Trophoblast cell (in vitro differentiated cells and primary cell): ENCODE data around the gene CCDC187.

Source experiments
- DNase-seq, 2 donors: peaks; one replicate each; pipeline ENCODE4 v3.0.0-alpha.2; 2016
- H2AFZ ChIP-seq: 2 replicates; pipeline ENCODE4 v1.6.1; 2013; ENCODE audit warnings: low read length, moderate library complexity, mild to moderate bottlenecking; ENCODE audit not compliant: insufficient read depth, poor library complexity
- H2AK5ac ChIP-seq: 2 replicates; pipeline ENCODE4 v1.6.1; 2013; ENCODE audit warnings: mild to moderate bottlenecking, low read length
- H2BK120ac ChIP-seq: 2 replicates; pipeline ENCODE4 v1.6.1; 2013; ENCODE audit warnings: low read length, mild to moderate bottlenecking, moderate library complexity; ENCODE audit not compliant: insufficient read depth, poor library complexity
- H2BK12ac ChIP-seq: 2 replicates; pipeline ENCODE4 v1.6.1; 2013; ENCODE audit warnings: mild to moderate bottlenecking, low read length, moderate library complexity
- H2BK5ac ChIP-seq: 2 replicates; pipeline ENCODE4 v1.6.1; 2013; ENCODE audit warnings: low read length, low read depth, moderate library complexity, mild to moderate bottlenecking; ENCODE audit not compliant: poor library complexity
- H3K14ac ChIP-seq: 2 replicates; pipeline ENCODE4 v1.6.1; 2013; ENCODE audit warnings: mild to moderate bottlenecking, low read length
- H3K18ac ChIP-seq: 2 replicates; pipeline ENCODE4 v1.6.1; 2013; ENCODE audit warnings: mild to moderate bottlenecking, low read length
- H3K23ac ChIP-seq: 2 replicates; pipeline ENCODE4 v1.6.1; 2013; ENCODE audit warnings: low read length
- H3K27ac ChIP-seq: 2 replicates; pipeline ENCODE4 v1.5.1; 2013; ENCODE audit warnings: low read depth, mild to moderate bottlenecking, inconsistent platforms, low read length, moderate library complexity
- H3K27me3 ChIP-seq: 2 replicates; pipeline ENCODE4 v1.6.1; 2013; ENCODE audit warnings: inconsistent platforms, mild to moderate bottlenecking, low read length, moderate library complexity; ENCODE audit not compliant: insufficient read depth
- H3K36me3 ChIP-seq, 2 experiments: 1 replicate in 1 of 2; 2 replicates in 1 of 2; pipeline ENCODE4 v1.6.1; 2013; ENCODE audit warnings: low read length in 2 of 2, mild to moderate bottlenecking in 2 of 2, moderate library complexity in 1 of 2; ENCODE audit not compliant: insufficient read depth in 2 of 2, control insufficient read depth in 1 of 2
- H3K4ac ChIP-seq: 2 replicates; pipeline ENCODE4 v1.6.1; 2013; ENCODE audit warnings: low read depth, mild to moderate bottlenecking, low read length, moderate library complexity
- H3K4me1 ChIP-seq, 2 experiments: 1 replicate in 1 of 2; 2 replicates in 1 of 2; pipeline ENCODE4 v1.6.1; 2013; ENCODE audit warnings: low read length in 2 of 2, mild to moderate bottlenecking in 2 of 2, moderate library complexity in 1 of 2; ENCODE audit not compliant: insufficient read depth in 2 of 2, control insufficient read depth in 1 of 2
- H3K4me2 ChIP-seq: 2 replicates; pipeline ENCODE4 v1.6.1; 2013; ENCODE audit warnings: inconsistent platforms, mild to moderate bottlenecking, low read length, moderate library complexity
- H3K4me3 ChIP-seq: 2 replicates; pipeline ENCODE4 v1.5.1; 2013; ENCODE audit warnings: mild to moderate bottlenecking, low read depth, low read length, inconsistent platforms
- H3K79me1 ChIP-seq: one replicate; pipeline ENCODE4 v1.6.1; 2013; ENCODE audit warnings: low read length
- H3K79me2 ChIP-seq: 2 replicates; pipeline ENCODE4 v1.6.1; 2013; ENCODE audit warnings: low read length, mild to moderate bottlenecking; ENCODE audit not compliant: control insufficient read depth, insufficient read depth, poor library complexity
- H3K9ac ChIP-seq: 2 replicates; pipeline ENCODE4 v1.6.1; 2013; ENCODE audit warnings: mild to moderate bottlenecking, low read length
- H3K9me3 ChIP-seq: 2 replicates; pipeline ENCODE4 v1.6.1; 2013; ENCODE audit warnings: low read depth, mild to moderate bottlenecking, control low read depth, inconsistent platforms, low read length; ENCODE audit not compliant: insufficient read depth
- H4K12ac ChIP-seq: 2 replicates; pipeline ENCODE4 v1.6.1; 2013; ENCODE audit warnings: low read depth, mild to moderate bottlenecking, low read length, moderate library complexity
- H4K8ac ChIP-seq: 2 replicates; pipeline ENCODE4 v1.6.1; 2013; ENCODE audit warnings: low read depth, mild to moderate bottlenecking, low read length, moderate library complexity
- H4K91ac ChIP-seq: one replicate; pipeline ENCODE4 v1.6.1; 2013; ENCODE audit warnings: low read depth, mild to moderate bottlenecking, low read length, moderate library complexity
- WGBS: extraction: QIAGEN DNeasy Blood & Tissue Kit; methylation state at CpG from one replicate; pipeline ENCODE4 v1.1.7; 2013; ENCODE audit warnings: missing lambda C conversion rate; ENCODE audit not compliant: insufficient read length, insufficient coverage; ENCODE audit errors: extremely low coverage; 5-methylcytosine and 5-hydroxymethylcytosine counted together

The CCDC187 gene

DNA sequence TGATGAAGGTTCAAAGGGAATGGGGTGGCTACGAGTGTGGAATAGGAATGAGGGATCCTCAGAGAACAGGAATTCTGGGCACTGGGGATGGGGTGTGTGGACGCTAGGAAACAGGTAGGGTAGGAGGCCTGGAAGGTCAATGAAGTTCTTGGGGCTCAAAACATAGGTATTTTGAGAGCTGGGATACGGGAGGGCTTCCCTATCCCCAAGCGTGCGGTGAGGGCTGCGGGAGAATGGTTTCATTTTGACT lies 59.0 kb downstream of the CCDC187 start:
- no peaks in the 10 kb centered on the region for H3K79me2 ChIP-seq
- H3K4me3 ChIP-seq, result peak overlapping the region; percentile 93
- H3K4me1 ChIP-seq, result peaks cover 9 to 12% of the 10 kb centered on the region in 2 experiments
- no peak overlapping the region for H3K9ac ChIP-seq
- H3K36me3 ChIP-seq, result no peaks in the 10 kb centered on the region
- no peak overlapping the region for H3K14ac ChIP-seq
- no CpG with 5 or more reads among the region's 6 CpGs for WGBS
- H3K27me3 ChIP-seq, result no peaks in the 10 kb centered on the region
- no peak overlapping the region for H3K18ac ChIP-seq
- no peak overlapping the region for H3K4ac ChIP-seq
- H3K23ac ChIP-seq, result no peak overlapping the region
- H4K12ac ChIP-seq, result no peak overlapping the region
- no peak overlapping the region for H2BK120ac ChIP-seq
- no peak for DNase-seq
- H3K27ac ChIP-seq, result no peak overlapping the region
- no peak overlapping the region for H2AK5ac ChIP-seq
- H4K8ac ChIP-seq, result no peak overlapping the region
- H3K79me1 ChIP-seq, result no peaks in the 10 kb centered on the region
- peak overlapping the region; percentile 81 for H3K4me2 ChIP-seq
- no peaks in the 10 kb centered on the region for H3K9me3 ChIP-seq
- no peak overlapping the region for H2BK12ac ChIP-seq
- H2AFZ ChIP-seq, result peak overlapping the region; percentile 37
- H2BK5ac ChIP-seq, result no peak overlapping the region
- H4K91ac ChIP-seq, result no peak overlapping the region

DNA sequence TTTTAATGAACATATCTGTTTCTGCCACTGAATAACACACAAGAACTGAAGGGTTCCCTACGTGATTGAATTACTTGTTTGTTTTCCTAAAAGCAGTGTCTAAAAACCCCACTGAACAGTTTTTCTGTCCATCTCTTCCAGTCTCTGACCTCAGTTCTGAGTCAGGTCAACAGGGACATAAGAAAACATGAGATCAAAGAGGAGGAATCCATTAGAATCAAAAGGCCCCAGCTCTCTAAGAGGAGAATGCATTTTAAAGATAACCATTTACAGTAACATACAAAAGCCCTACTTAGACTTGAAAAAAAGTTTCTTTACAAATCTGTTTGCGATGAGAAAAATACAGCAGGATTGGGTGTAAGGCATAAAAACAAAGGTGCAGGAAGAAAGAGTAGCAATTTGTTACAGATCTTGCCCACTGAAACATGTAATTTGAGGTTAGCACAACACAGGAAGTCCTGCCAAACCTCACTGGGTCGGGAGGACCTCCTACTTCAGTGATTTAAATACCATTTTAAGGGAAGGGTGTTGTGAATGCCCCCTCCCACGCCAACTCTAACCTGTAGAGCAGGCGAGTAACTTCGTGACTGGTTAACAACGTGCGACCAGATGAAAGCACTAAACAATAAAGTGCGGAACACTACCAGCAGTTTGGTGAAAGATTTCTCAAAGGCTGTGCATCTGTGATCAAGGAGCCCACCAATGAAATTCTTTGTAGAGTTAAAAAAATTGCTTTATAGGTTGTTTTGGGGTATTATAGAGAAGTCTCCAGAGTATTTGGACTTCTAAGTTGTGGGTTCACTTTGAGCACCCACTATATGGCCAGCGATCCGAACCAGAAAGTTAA lies 59.5 kb downstream of the CCDC187 start:
- no CpG with 5 or more reads among the region's 11 CpGs for WGBS
- Histone ChIP-seq H3K79me1 (no peaks in the 10 kb centered on the region), H3K18ac (no peak overlapping the region), H3K4me1 (peaks cover 9 to 12% of the 10 kb centered on the region in 2 experiments), H4K8ac (no peak overlapping the region), H4K91ac (no peak overlapping the region), H3K79me2 (no peaks in the 10 kb centered on the region), H3K23ac (no peak overlapping the region), H2AFZ (no peak overlapping the region), H2AK5ac (no peak overlapping the region), H3K14ac (no peak overlapping the region), H3K4me2 (peak overlapping the region; percentile 81), H3K9ac (no peak overlapping the region), H2BK12ac (no peak overlapping the region), H3K4me3 (no peak overlapping the region), H2BK120ac (no peak overlapping the region), H3K27ac (no peak overlapping the region), H3K9me3 (no peaks in the 10 kb centered on the region), H4K12ac (no peak overlapping the region), H2BK5ac (no peak overlapping the region), H3K27me3 (no peaks in the 10 kb centered on the region), H3K36me3 (no peaks in the 10 kb centered on the region), H3K4ac (no peak overlapping the region)
- no peak for DNase-seq

DNA sequence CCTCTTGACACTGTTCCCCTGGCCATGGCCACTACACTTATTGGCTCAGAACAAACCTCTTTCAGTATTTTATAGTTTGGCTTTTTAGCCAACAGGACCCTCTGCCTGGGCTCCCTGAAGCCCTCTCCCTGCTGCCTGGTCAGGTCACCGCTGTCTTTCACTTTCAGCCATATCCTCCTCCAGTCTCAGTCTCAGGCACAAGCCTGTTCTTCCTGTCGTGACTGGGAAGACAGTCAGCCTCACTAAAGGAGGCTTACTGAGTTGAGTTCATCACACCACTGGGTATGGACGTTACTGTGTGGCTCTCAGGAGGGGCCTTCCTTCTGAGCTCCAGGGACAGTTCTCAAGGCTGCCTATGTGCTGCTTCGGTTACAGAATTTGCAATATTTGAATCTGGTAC lies 60.3 kb downstream of the CCDC187 start:
- no peak overlapping the region for H2BK120ac ChIP-seq
- no peak overlapping the region for H3K14ac ChIP-seq
- H3K27ac ChIP-seq, result no peak overlapping the region
- no peak overlapping the region for H2BK12ac ChIP-seq
- no peaks in the 10 kb centered on the region for H3K79me1 ChIP-seq
- no peak overlapping the region for H4K91ac ChIP-seq
- no peak overlapping the region for H3K4me3 ChIP-seq
- DNase-seq, result no peak
- WGBS, result no CpG with 5 or more reads among the region's 4 CpGs
- no peak overlapping the region for H4K12ac ChIP-seq
- peaks cover 9 to 12% of the 10 kb centered on the region in 2 experiments for H3K4me1 ChIP-seq
- H3K36me3 ChIP-seq, result no peaks in the 10 kb centered on the region
- no peak overlapping the region for H2AK5ac ChIP-seq
- no peaks in the 10 kb centered on the region for H3K79me2 ChIP-seq
- H3K9me3 ChIP-seq, result no peaks in the 10 kb centered on the region
- H4K8ac ChIP-seq, result no peak overlapping the region
- H3K18ac ChIP-seq, result no peak overlapping the region
- H3K4ac ChIP-seq, result no peak overlapping the region
- no peak overlapping the region for H3K4me2 ChIP-seq
- no peak overlapping the region for H3K23ac ChIP-seq
- no peaks in the 10 kb centered on the region for H3K27me3 ChIP-seq
- H2BK5ac ChIP-seq, result no peak overlapping the region
- no peak overlapping the region for H2AFZ ChIP-seq
- H3K9ac ChIP-seq, result no peak overlapping the region

DNA sequence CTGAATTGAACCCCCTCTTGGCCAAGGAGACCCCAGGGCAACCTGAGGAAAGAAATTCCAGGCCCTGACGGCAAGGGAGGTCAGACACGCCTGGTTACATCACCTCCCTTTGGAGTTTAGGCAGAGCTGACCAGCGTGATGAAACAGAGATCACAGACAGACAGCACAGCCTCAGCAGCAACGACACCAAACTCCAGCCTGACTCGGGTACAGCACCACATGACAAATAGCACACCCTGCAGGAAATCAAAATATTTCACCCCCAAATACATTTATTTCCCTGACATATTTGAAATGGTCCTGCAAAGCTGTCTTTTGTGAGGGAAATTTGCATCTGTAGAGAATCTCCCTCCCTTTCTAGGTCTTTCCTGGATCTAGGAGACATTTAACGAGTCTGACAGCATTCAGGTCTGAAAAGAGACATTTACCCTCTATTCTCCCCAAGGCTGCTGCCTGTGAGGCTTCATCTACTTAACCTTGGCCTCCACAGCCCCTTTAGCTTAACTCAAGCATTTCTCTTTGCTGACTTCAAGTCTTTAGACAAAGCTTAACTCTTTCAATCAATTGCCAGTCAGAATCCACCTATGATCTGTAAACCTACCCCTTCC lies 60.9 kb downstream of the CCDC187 start:
- Histone ChIP-seq H3K4ac (no peak overlapping the region), H3K9me3 (no peaks in the 10 kb centered on the region), H2BK120ac (no peak overlapping the region), H3K23ac (no peak overlapping the region), H3K79me2 (no peaks in the 10 kb centered on the region), H3K27ac (no peak overlapping the region), H4K91ac (no peak overlapping the region), H2BK12ac (no peak overlapping the region), H2BK5ac (no peak overlapping the region), H2AK5ac (no peak overlapping the region), H2AFZ (no peak overlapping the region), H3K4me1 (peaks cover 8 to 11% of the 10 kb centered on the region in 2 experiments), H3K27me3 (no peaks in the 10 kb centered on the region), H3K4me2 (no peak overlapping the region), H3K14ac (no peak overlapping the region), H3K18ac (no peak overlapping the region), H4K12ac (no peak overlapping the region), H3K79me1 (no peaks in the 10 kb centered on the region), H3K4me3 (no peak overlapping the region), H3K9ac (peak overlapping the region; percentile 61), H4K8ac (no peak overlapping the region), H3K36me3 (no peaks in the 10 kb centered on the region)
- DNase-seq, result no peak
- WGBS, result no CpG with 5 or more reads among the region's 6 CpGs
